ENCODE results near the gene EPHA7. TPM values are rescaled to one million over a fixed set of nuclear protein-coding genes. Genes with fewer than 3 reads are reported as not detected.

EPHA7 gene
- total and polyA plus RNA-seq, 2 experiments from 2014 or later, result 35.8 to 59.0 TPM

- DNase-seq (ENCODE audit: low read depth in 1 of 2, low spot score in 1 of 2), result no peak
- no peak overlapping the region for H3K27ac ChIP-seq
- H3K4me3 ChIP-seq, result no peak overlapping the region
- H3K4me1 ChIP-seq (ENCODE audit: low read depth), result no peaks in the 10 kb centered on the region
- H3K27me3 ChIP-seq, result no peaks in the 10 kb centered on the region
- peaks cover 40% of the 10 kb centered on the region for H3K36me3 ChIP-seq
- no peaks in the 10 kb centered on the region for H3K9me3 ChIP-seq (ENCODE audit: low read depth)
- TF ChIP-seq CTCF (IDR thresholded peaks at IDR 0.05; ENCODE audit: low read depth, low read length), result no peak
These were observed 158.5 kb downstream of the EPHA7 start for GRCh38 chr6:93260881-93261280.

- H3K9me3 ChIP-seq (ENCODE audit: low read depth), result no peaks in the 10 kb centered on the region
- H3K4me3 ChIP-seq, result no peak overlapping the region
- no peak for DNase-seq (ENCODE audit: low read depth in 1 of 2, low spot score in 1 of 2)
- no peak for TF ChIP-seq CTCF (IDR thresholded peaks at IDR 0.05; ENCODE audit: low read depth, low read length)
- no peak overlapping the region for H3K27ac ChIP-seq
- no peaks in the 10 kb centered on the region for H3K4me1 ChIP-seq (ENCODE audit: low read depth)
- peaks cover 47% of the 10 kb centered on the region for H3K36me3 ChIP-seq
- no peaks in the 10 kb centered on the region for H3K27me3 ChIP-seq
These were observed 160.0 kb downstream of the EPHA7 start for GRCh38 chr6:93259332-93259731.

DNA sequence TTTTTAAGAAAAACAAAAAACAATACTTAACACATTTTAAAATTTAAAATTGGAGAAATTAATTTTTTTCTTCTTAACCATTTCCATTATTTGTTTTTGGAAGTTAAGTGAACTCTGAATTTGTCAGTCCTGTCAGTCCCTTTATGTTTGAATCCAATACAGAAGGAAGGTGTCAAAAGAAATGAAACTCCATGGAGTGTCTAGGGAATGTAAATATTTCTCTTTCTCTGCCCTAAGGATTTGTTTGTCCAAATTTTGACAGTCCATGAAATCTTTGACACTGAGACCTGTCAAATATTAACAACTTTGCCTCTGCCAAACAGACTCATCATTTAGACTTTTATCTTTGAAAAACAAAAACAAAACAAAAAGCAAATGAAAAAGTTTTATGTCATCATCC is 166.4 kb downstream of the EPHA7 start:
- Histone ChIP-seq H3K27me3 (no peaks in the 10 kb centered on the region), H3K9me3 (ENCODE audit: low read depth) (no peaks in the 10 kb centered on the region), H3K27ac (no peak overlapping the region), H3K4me3 (no peak overlapping the region), H3K4me1 (ENCODE audit: low read depth) (no peaks in the 10 kb centered on the region), H3K36me3 (peaks cover 34% of the 10 kb centered on the region)
- TF ChIP-seq CTCF (IDR thresholded peaks at IDR 0.05; ENCODE audit: low read depth, low read length), result no peak
- no peak for DNase-seq (ENCODE audit: low read depth in 1 of 2, low spot score in 1 of 2)

- Histone ChIP-seq H3K27me3 (no peaks in the 10 kb centered on the region), H3K36me3 (peaks cover 16% of the 10 kb centered on the region), H3K4me1 (ENCODE audit: low read depth) (no peaks in the 10 kb centered on the region), H3K4me3 (no peak overlapping the region), H3K27ac (no peak overlapping the region), H3K9me3 (ENCODE audit: low read depth) (no peaks in the 10 kb centered on the region)
- TF ChIP-seq CTCF (IDR thresholded peaks at IDR 0.05; ENCODE audit: low read depth, low read length), result no peak
- DNase-seq (ENCODE audit: low read depth in 1 of 2, low spot score in 1 of 2), result no peak
These were observed 170.7 kb downstream of the EPHA7 start for GRCh38 chr6:93248631-93249030.

- no peaks in the 10 kb centered on the region for H3K4me1 ChIP-seq (ENCODE audit: low read depth)
- H3K27me3 ChIP-seq, result no peaks in the 10 kb centered on the region
- no peak for TF ChIP-seq CTCF (IDR thresholded peaks at IDR 0.05; ENCODE audit: low read depth, low read length)
- H3K4me3 ChIP-seq, result no peak overlapping the region
- no peaks in the 10 kb centered on the region for H3K9me3 ChIP-seq (ENCODE audit: low read depth)
- DNase-seq (ENCODE audit: low read depth in 1 of 2, low spot score in 1 of 2), result no peak
- peak overlapping the region; percentile 8 for H3K27ac ChIP-seq
- peaks cover 21% of the 10 kb centered on the region for H3K36me3 ChIP-seq
These were observed 176.1 kb downstream of the EPHA7 start for GRCh38 chr6:93243231-93243778.

GRCh38 chr6:93242049-93242448 is 177.3 kb downstream of the EPHA7 start:
- Histone ChIP-seq H3K9me3 (ENCODE audit: low read depth) (no peaks in the 10 kb centered on the region), H3K4me3 (no peak overlapping the region), H3K4me1 (ENCODE audit: low read depth) (peaks cover 9% of the 10 kb centered on the region), H3K27ac (no peak overlapping the region), H3K36me3 (peaks cover 21% of the 10 kb centered on the region), H3K27me3 (no peaks in the 10 kb centered on the region)
- no peak for DNase-seq (ENCODE audit: low read depth in 1 of 2, low spot score in 1 of 2)
- TF ChIP-seq CTCF (IDR thresholded peaks at IDR 0.05; ENCODE audit: low read depth, low read length), result no peak

Data from cardiac muscle cell (in vitro differentiated cells and primary cell).